GM18868 (cell line): Measurements from ENCODE around the gene MCTP2.

ENCODE experiments used
- ATAC-seq: cut with Tn5 transposase; IDR thresholded peaks from one replicate; pipeline ENCODE4 v1.9.1; 2021; ENCODE audit warnings: mild to moderate bottlenecking, moderate library complexity; ENCODE audit not compliant: unreplicated experiment

The MCTP2 gene

DNA sequence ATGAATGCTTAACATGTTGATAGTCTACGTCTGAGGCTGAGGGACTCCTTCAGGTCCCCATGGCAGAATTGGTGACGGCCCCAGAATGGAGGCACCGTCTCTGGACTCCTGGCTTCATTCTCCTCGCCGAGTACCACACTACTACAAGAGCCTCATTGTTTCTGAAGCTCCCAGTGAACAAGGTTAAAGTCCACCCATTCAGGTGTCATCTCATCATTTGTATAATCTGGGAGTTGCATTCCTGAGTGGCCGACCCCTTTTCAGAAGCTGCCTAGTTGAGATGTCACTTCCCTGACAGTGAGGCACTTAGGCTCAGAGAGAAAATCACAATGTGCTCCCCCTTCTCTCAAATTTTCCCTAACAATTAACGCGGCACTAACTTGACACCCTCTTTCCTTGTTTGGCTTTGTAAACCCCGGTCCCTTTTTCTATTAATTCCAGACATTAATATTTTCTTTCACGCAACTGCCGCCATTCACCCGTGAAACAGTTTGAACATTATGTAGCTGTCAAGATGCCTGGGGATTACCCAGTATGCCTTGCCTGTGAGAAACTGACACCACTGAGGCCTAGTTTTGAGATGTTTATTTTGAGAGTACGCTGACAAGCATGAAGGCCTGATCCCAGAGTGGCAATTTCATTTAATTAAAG, 105.6 kb downstream of the MCTP2 start:
- no peak for ATAC-seq

GRCh38 chr15:94338243-94338846, 107.0 kb downstream of the MCTP2 start:
- no peak for ATAC-seq

DNA sequence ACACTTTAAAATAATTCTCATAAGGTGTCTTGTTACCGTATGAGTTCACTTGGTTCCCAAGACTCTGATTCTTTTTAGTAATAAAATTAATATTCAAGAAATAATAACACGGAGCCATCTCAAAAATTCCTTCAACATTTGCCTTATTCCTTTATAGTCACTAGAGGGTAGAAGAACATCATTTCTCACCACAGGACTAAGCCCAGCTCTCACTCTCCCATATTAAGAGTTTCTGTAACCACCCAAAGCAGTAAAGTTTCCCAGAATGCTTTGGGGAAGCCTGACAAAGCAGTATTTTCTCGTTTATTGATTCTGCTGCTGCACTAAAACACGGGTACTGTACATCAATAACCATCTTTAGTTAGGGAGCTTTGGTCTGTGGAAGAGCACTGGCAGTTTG, 114.9 kb downstream of the MCTP2 start:
- ATAC-seq = no peak

DNA sequence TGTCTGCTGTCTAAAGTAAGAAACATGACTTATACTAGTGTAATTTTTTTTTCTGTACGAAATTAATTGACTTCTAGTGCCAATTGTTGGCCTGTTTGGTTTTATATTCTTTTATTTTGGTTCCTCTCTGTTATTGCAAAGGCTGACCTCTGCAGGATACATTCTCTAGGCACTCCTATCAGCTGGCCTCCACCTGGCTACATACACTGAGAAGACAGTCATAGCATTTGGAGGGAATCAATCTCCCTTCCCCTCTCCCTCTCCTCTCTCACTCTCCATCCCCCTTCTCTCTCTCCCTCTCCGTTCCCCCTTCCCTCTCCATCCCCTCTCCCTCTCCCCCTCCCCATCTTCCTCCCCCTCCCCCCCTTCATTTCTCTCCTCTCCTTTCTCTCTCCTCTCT, 116.7 kb downstream of the MCTP2 start:
- ATAC-seq = no peak

GRCh38 chr15:94351031-94351535, 119.7 kb downstream of the MCTP2 start:
- ATAC-seq = no peak

- ATAC-seq = no peak
Observed at GRCh38 chr15:94352636-94353487, 121.5 kb downstream of the MCTP2 start.

DNA sequence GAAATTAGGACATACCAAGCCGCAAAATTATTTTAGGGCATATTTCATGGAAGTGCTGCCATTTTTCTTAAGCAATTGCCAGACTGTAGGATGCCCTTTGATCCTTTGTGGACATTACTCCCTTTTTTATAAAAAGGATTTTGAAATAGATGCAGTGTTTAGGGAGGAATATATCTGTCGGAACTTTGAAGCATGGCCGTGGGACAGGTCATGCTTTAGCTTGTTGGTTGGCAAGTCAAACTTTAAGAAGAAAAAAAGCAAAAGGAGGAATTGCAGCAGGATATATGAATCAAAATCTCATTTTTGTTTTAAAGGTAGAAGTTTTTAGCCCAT, 122.1 kb downstream of the MCTP2 start:
- no peak for ATAC-seq

DNA sequence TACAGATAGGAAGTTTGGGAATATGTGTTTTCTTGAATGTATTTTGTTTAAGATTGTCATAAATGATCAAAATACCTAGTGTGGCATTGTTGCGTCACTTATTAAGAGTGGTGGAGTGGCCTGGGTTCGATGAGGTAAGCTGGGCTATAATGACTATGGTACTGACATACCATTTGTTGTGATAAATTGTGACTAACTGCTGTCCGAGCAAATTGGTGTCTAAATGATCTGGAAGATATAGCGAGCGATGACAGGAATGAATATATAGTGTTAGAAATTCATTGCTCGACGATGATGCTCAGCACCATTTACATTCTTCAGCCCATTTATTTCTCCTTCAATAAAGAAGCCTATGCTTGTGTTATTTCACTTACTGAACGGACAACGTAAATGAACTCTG, 123.3 kb downstream of the MCTP2 start:
- no peak for ATAC-seq

DNA sequence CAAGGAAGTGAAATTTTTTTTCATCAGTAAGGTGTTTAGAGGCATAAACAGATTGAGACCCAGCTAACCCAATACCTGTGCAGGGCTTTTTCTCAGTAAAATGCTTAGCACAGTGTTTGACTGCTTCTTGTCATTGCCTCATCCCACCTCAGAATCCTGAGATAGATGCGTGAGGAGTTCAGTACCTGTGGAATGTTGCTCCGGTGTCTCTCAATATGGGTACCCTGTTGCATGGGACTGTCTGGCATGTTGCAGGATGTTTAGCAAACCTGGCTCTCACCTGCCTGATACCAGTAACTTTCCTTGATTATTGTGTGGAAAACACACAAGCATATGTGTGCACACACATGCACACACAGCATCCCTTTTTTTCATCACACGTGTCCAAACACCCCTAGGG, 128.4 kb downstream of the MCTP2 start:
- no peak for ATAC-seq

GRCh38 chr15:94360251-94360685, 128.9 kb downstream of the MCTP2 start:
- ATAC-seq = no peak

DNA sequence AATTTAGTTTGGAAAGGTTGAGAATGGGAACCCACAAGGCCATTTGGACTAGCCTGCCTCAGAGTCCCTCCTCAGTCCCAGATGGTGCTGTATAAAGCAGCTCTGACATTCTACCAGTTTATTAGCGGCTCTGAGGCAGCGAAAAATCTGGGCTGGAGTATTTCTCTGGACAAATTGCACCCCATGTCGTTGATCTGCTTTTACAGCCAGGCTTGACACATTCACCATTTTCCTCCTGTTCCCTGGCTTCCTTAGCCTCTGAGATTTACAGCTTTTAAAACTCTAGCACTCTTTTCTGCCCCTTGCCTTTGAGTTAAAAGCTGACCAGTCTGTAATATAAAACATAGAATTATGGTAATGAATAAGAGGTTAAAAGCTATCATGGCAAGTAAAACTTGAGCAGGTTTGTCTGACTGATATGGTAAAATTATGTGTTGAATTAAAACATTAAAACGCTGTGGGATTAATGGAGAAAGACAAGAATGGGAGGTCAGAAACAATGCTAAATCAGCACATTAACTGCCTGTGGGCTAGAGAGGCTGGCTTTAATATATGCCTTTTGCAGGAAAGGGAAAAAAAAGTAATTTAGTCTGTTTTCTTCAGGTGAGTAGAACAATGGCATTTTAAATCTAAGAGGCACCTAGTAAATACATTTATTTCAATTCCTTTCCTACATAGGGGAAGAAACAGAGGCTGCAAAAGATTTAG, 131.2 kb downstream of the MCTP2 start:
- no peak for ATAC-seq

DNA sequence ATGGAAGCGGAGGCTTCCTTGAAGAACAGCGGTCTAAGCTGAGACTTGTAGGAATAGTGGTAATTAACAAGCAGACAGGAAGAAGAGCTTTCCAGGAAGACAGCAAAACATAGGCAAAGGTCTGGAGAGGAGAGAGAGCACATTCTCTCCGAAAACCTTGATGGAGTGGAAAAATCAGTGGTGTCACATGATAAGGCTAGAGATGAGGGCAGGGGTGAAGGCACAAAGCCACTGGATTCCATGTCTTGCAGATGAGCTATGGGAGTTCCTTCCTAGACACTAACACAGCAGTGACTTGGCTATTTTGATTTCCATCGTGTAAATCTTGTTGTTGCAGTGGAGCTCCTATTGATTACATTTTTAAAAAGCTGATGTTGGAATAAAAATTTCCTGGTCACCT, 132.0 kb downstream of the MCTP2 start:
- no peak for ATAC-seq

- no peak for ATAC-seq
Observed at GRCh38 chr15:94366781-94367180, 135.4 kb downstream of the MCTP2 start.

DNA sequence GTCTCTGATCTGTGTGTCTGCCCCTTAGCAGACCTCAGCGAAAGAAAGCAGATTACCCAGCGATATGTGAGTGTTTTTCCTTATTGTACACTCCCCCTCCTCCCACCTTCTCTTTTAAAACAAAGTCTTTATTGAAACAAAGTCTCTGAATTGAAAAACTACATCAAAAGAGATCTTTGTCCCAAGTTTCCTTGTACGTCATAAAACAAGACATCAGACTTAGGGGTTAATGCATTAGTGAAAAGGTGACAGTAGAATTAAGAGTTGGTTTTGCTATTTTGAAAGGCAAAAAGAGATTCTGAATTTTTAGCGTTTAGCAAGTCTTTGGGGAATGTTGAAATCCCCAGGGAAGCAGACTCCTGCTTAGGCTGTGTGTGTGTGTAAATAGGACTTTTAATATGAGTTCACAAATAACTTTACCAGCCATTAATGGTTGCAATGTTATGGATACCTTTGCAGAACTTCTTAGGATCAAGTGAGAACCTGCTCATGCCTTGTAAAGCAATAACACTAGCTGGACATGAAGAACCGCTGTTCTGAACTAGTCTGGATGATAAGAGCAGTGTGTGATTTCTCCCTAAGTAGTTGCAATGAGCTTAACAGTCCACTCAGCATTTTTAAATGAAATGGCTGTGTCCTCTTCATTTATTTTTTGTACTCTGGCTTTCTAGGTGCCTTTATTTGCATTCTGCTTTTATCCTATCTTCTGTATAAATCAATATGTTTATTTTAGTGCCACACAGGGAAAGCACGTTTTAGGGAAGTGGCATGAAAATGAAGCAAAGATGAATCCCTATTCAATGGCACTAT, 136.6 kb downstream of the MCTP2 start:
- ATAC-seq = no peak

DNA sequence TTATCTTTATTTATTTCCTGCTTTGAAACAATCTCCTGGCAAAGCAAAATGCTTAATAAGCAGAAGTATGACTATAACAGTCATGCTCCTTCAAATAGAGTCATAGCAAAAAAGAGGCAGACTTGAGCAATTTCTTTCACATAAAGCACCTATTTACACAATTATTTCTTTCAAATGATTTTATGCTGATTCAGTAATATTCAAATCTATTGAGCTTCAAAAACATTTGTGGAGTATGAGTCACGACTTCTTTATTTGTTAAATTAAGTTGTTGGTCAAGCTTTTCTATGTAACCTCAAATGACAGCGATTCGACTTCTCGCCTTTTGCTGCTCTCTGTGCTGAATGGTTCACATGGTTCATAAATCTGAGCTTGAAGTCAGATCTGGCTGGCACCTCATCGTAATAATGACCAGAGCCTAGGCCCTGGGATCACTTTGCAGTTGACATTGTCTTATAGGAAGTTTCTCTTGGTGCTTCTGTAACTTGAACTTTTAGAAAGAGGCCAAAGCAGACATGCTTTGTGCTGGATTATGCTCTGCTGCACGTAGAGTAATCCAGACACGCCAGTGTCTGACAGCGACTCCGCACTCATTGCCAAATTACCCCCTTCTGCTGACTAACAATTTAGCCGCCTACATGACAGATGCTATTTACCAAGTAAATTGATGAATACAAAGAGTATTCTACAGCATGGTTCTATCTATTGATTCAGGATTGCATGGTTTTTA, 139.0 kb downstream of the MCTP2 start:
- no peak for ATAC-seq

DNA sequence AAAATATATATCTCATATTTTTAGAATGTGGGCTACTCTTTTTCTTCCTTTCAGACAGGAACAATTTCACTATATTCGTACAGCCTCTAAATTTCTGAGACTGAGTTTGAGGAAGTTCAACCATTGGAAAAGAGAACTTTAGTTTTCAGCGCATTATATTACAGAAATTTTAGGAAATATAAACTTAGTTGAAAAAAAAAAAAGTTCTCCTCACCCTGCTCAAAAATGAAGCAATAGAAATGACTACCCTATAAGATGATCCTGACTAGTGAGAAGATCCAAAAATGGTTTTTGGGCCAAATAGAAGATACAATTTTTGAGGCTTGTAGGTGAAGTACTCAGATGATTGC, 139.6 kb downstream of the MCTP2 start:
- no peak for ATAC-seq

GRCh38 chr15:94372821-94373220, 141.5 kb downstream of the MCTP2 start:
- ATAC-seq = no peak

DNA sequence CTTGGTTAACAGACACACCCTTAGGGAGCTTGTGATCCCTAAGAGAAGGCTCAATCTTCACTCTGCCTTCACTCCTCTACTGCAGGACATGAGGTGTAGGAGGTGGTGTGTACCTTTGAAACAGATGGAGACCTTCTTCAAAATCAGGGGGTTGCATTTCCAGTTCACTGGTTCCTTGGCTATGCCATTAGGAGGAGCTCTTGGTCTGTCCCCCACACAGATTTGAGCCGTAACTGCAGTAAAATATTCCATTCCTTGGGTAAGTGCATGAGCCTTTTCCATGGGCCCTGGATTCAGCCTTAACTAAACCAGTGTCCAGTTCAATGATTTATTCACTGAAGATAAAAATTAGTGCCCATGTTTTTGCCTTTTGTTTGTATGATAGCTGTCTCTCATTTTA, 144.6 kb downstream of the MCTP2 start:
- no peak for ATAC-seq

GRCh38 chr15:94379986-94380385, 148.6 kb downstream of the MCTP2 start:
- no peak for ATAC-seq

- no peak for ATAC-seq
Observed at GRCh38 chr15:94380798-94381197, 149.4 kb downstream of the MCTP2 start.
